HG03280 (cell line): ENCODE measurements around the gene NHERF1.

ENCODE experiments used
- ATAC-seq: cut with Tn5 transposase; IDR thresholded peaks from one replicate; pipeline ENCODE4 v1.9.1; 2021; ENCODE audit warnings: mild to moderate bottlenecking, moderate library complexity; ENCODE audit not compliant: unreplicated experiment

The NHERF1 gene

GRCh38 chr17:74732042-74732867 lies 16.2 kb upstream of the NHERF1 start:
- ATAC-seq = no peak

- no peak for ATAC-seq
Measured at GRCh38 chr17:74733365-74734122, 14.9 kb upstream of the NHERF1 start.

GRCh38 chr17:74734256-74734655 lies 14.2 kb upstream of the NHERF1 start:
- no peak for ATAC-seq

GRCh38 chr17:74736513-74737298 lies 11.7 kb upstream of the NHERF1 start, which contains the start of gene RAB37:
Gene RAB37 (plus strand): TSS chr17:74737256. CDS start chr17:74737273, 17 bp downstream.
- ATAC-seq = peak; percentile 46

DNA sequence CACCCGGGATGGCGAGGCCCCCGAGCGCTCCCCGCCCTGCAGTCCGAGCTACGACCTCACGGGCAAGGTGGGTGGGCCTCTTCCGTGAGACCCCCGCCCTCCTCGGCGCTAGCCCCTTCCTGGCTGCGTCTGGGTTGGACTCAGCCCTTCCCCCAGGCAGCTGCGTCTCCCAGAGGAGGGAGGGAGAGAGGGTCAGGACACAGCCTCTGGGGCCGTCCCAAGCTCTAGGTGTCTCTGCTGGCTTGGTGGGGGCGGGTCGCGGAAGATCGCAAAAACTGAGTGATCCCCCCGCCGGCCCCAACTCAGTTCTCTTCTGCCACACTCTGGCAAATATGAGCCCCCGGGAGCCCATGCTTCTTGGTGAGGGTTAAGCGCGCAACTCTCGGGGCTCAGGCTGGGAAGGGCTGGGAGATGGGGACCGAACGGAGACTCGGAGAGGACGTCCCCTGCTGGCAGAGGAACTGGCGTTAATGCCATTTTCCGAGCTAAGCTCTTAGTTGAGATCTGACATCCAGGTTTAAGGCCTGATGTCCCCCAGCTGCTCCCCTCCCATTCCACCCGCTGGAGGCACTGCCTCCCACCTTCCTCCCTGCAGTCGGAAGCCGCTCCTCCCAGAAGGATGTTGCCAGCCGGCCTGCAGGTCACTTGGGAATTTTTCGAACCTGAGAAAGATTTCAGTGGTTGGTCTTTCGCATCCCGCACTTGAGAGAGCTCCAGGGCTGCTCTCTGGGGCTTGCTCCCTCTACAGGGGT lies 11.0 kb upstream of the NHERF1 start:
- no peak for ATAC-seq

DNA sequence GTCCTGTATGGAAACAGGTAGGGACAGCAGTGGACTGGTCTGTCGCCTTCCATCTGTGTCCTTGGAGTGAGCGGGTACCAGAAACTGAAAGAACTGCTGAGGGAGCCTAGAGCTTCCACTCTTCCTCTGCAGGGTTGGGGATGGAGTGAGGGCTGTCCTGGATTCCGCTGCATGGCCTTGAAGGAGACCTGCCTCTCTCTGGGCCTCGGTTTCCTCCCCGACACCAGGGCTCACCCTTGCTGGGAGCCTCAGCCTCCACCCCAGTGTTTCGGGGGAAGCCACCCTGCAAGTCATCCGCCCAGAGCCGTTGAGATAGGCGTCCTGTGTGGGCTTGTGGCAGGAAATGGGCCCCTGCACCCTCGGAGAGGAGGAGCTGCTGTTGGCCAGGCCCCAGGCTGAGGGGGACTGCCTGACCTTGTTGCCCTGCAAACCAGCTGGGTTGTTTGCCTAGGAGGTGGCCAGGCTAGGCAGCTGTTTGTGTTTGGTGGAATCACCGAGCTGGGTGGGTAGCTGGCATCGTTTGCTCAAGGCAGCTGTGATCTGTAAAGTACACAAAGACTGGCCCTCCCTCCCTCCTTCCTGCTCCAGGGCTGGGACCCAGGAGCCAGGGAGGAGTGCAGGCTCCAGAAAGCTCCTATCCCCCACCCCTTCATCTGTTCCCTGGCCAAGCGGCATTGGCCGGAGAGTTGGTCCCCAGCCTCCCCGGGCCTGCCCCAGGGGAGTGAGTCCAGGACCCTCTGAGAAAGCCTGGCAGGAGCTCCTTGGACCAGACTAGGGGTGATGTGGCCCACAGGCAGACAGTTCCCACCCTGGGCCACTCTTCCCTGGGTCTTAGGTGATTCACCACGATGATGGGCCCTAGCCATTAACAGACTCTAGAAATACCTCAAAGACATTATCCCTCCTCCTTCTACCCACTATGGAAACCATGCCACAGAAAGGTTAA lies 10.1 kb upstream of the NHERF1 start:
- peak; percentile 36 for ATAC-seq

GRCh38 chr17:74739227-74739831 lies 9.1 kb upstream of the NHERF1 start:
- ATAC-seq = no peak

DNA sequence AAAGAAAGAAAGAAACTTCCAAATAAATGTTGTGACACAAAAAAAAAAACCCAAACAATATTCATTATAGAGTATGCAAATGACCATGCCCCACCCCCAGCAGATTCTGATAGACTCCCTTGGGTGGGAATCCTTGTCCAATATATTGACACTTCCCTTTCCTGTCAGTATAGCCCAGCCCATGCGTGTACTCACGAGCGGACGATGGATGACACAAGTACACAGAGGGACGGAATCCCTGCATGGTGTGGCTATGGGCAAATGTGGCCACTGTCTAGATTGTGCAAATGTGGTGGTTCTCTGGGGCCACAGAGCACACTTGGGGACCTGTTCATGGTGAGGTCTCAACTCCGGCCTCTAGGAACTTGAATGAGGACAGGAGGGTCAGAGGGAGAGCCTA lies 8.3 kb upstream of the NHERF1 start:
- ATAC-seq = no peak

- no peak for ATAC-seq
Measured at GRCh38 chr17:74740641-74741387, 7.6 kb upstream of the NHERF1 start.

DNA sequence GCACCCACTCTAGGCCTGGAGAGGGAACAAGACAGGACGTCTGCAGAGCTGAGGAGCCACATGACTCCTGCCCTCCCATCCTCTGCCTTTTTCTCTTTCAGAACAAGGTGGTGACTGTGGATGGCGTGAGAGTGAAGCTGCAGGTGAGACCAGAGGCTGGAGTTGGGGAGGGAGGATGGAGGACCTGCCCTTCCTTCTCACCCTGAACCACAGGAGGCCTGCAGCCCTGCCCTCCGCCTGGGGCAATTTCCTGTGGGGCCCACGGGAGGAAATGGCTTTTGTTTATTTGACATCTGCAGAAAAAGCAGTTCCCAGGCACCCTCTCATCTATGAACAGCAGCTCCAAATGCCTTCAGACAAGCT lies 6.3 kb upstream of the NHERF1 start:
- no peak for ATAC-seq

DNA sequence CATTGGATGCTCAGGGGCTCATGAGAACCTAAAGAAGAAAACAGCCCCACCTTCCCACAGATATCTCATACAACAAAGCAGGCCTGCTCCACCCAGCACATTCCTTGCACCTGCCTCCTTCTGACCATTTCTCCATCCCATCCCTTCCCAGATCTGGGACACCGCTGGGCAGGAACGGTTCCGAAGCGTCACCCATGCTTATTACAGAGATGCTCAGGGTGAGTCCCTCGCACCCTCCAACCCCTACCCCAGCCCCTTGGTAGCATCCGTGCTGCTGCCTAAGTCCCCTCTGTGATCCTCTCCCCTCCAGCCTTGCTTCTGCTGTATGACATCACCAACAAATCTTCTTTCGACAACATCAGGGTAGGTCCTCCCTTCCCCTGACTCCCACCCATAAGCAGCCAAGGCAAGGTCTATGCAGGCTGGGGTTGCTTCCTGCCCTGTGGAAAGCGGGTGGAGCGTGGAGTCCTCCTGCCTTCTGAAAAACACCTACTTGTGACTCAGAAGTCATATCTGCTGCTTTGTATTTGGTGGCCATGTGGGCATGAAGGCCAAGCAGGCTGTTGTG lies 5.4 kb upstream of the NHERF1 start:
- no peak for ATAC-seq

GRCh38 chr17:74743755-74744154 lies 4.7 kb upstream of the NHERF1 start:
- no peak for ATAC-seq

DNA sequence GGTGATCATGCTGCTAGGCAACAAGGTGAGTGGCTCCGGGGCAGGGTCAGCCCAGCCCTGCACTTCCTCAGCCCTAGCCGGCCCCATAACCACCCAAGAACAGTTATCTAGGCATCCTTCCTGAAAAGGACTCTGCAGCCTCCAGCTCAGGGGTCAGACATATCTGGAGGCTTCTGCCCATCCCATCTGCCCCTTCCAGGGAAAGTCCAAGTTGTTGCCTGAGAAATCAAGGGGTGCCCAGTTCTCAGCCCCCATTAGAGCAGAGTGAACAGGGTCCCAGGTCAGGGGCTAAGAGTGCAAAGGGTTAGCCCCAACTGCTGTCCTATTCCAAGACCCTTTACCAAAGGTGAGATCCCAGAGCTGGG lies 4.1 kb upstream of the NHERF1 start:
- no peak for ATAC-seq

GRCh38 chr17:74744714-74745547 lies 3.5 kb upstream of the NHERF1 start:
- no peak for ATAC-seq

- ATAC-seq = no peak
Measured at GRCh38 chr17:74745548-74746177, 2.8 kb upstream of the NHERF1 start.

DNA sequence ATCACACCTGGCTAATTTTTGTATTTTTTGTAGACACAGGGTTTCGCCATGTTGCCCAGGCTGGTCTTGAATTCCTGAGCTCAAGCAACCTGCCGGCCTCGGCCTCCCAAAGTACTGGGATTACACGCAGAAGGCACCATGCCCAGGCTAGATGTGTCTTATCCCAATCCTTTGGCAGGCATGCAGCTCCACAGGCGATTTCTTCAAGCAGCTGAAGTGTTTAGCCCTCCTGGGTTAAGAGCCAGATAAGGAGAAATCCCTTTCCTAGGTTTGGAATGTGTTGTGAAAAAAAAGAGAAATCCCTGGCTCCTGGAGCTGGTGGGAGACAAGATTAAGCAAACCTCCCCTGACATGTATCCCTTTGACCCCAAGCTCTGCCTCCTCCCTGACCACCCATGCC lies 2.1 kb upstream of the NHERF1 start:
- ATAC-seq = no peak

DNA sequence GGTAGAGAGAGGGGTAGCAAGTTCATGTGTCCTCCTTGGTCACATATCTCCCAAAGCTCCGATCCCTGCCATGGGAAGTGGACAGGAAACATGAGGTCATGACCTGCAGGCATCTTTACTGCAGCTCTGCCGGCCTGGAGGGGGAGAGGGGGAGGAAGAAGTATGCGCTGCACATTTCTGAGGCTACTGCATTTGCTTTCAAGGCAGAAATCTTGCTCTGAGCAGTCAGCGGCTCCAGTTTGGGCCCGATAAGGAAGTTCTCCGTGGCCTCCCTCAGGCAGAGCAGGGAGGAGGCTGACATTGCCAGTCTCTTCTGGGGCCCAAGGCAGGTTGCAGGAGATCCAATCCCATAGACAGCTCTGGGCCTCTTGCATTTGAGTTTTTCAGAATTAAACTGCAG lies 1.5 kb upstream of the NHERF1 start:
- no peak for ATAC-seq
